OCI-LY1 (cell line): Measurements from ENCODE around the gene GOLPH3L.

Experiments
- H2AFZ ChIP-seq: fragments of 200-600 bp; sonication (generic), shearing (Covaris generic); 2 replicates; pipeline ENCODE4 v1.6.0; 2014; ENCODE audit warnings: antibody characterized with exemption, mild to moderate bottlenecking, low read length
- H3F3A ChIP-seq: fragments of 200-600 bp; sonication (generic), shearing (Covaris generic); 2 replicates; pipeline ENCODE4 v1.6.0; 2014; ENCODE audit warnings: mild to moderate bottlenecking, antibody characterized with exemption, low read length, moderate library complexity; ENCODE audit not compliant: insufficient read depth
- H3K27ac ChIP-seq: fragments of 200-600 bp; sonication (generic); 2 replicates; pipeline ENCODE4 v1.5.1; 2014; ENCODE audit warnings: low read length, mixed run types, mild to moderate bottlenecking, low read depth; ENCODE audit not compliant: poor library complexity, severe bottlenecking
- H3K27me3 ChIP-seq: fragments of 200-600 bp; sonication (generic); 2 replicates; pipeline ENCODE4 v1.6.0; 2014; ENCODE audit warnings: antibody characterized with exemption, mild to moderate bottlenecking, low read length, moderate library complexity; ENCODE audit not compliant: insufficient read depth
- H3K36me3 ChIP-seq: fragments of 200-600 bp; sonication (generic); 2 replicates; pipeline ENCODE4 v1.6.1; 2014; ENCODE audit warnings: mild to moderate bottlenecking, antibody characterized with exemption, low read length, moderate library complexity, mixed read lengths; ENCODE audit not compliant: insufficient read depth
- H3K4me1 ChIP-seq: fragments of 200-600 bp; sonication (generic); 2 replicates; pipeline ENCODE4 v1.5.1; 2014; ENCODE audit warnings: mild to moderate bottlenecking, low read length, moderate library complexity; ENCODE audit not compliant: insufficient read depth, severe bottlenecking
- H3K4me2 ChIP-seq: fragments of 200-600 bp; sonication (generic), shearing (Covaris generic); 2 replicates; pipeline ENCODE4 v1.6.1; 2014; ENCODE audit warnings: low read length
- H3K4me3 ChIP-seq: fragments of 200-600 bp; sonication (generic); 2 replicates; pipeline ENCODE4 v1.5.1; 2014; ENCODE audit warnings: low read length, low read depth, mild to moderate bottlenecking, mixed read lengths; ENCODE audit not compliant: poor library complexity, severe bottlenecking
- H3K79me2 ChIP-seq: fragments of 200-600 bp; shearing (Covaris generic); 2 replicates; pipeline ENCODE4 v1.6.1; 2016; ENCODE audit warnings: mixed run types, low read length, mixed read lengths; ENCODE audit not compliant: insufficient read depth
- H3K9ac ChIP-seq: fragments of 200-600 bp; sonication (generic), shearing (Covaris generic); 2 replicates; pipeline ENCODE4 v1.6.1; 2014; ENCODE audit warnings: mild to moderate bottlenecking, low read length, mixed read lengths
- H3K9me2 ChIP-seq: fragments of 200-600 bp; sonication (generic), shearing (Covaris generic); 2 replicates; pipeline ENCODE4 v1.6.1; 2014; ENCODE audit warnings: low read depth, mild to moderate bottlenecking, low read length, mixed read lengths
- H3K9me3 ChIP-seq: fragments of 200-600 bp; shearing (Covaris generic); 2 replicates; pipeline ENCODE4 v1.6.1; 2014; ENCODE audit warnings: low read length, mixed read lengths
- H4K20me1 ChIP-seq: fragments of 200-600 bp; sonication (generic), shearing (Covaris generic); 2 replicates; pipeline ENCODE4 v1.6.0; 2016; ENCODE audit warnings: mild to moderate bottlenecking, low read length; ENCODE audit not compliant: insufficient read depth
- EZH2 ChIP-seq: fragments of 200-600 bp; sonication (generic), shearing (Covaris generic); IDR thresholded peaks from 2 replicates; pipeline ENCODE4 v1.8.0; 2017; ENCODE audit warnings: borderline replicate concordance, mixed run types, mild to moderate bottlenecking, antibody characterized with exemption, low read length, moderate library complexity, mixed read lengths
- TF ChIP-seq, protein P1 (sequence below): fragments of 200-600 bp; sonication (generic), shearing (Covaris generic); IDR thresholded peaks from 2 replicates; pipeline ENCODE4 v1.5.1; 2017; ENCODE audit warnings: mild to moderate bottlenecking, antibody characterized with exemption, low read length, moderate library complexity, mixed read lengths

Gene GOLPH3L

GRCh38 chr1:150692720-150693119 is 4.2 kb downstream of the GOLPH3L start:
- no peaks in the 10 kb centered on the region for H3K9me2 ChIP-seq
- TF ChIP-seq, protein P1, sequence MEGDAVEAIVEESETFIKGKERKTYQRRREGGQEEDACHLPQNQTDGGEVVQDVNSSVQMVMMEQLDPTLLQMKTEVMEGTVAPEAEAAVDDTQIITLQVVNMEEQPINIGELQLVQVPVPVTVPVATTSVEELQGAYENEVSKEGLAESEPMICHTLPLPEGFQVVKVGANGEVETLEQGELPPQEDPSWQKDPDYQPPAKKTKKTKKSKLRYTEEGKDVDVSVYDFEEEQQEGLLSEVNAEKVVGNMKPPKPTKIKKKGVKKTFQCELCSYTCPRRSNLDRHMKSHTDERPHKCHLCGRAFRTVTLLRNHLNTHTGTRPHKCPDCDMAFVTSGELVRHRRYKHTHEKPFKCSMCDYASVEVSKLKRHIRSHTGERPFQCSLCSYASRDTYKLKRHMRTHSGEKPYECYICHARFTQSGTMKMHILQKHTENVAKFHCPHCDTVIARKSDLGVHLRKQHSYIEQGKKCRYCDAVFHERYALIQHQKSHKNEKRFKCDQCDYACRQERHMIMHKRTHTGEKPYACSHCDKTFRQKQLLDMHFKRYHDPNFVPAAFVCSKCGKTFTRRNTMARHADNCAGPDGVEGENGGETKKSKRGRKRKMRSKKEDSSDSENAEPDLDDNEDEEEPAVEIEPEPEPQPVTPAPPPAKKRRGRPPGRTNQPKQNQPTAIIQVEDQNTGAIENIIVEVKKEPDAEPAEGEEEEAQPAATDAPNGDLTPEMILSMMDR: no peak
- TF ChIP-seq EZH2: no peak
- H3K79me2 ChIP-seq: peaks cover 10% of the 10 kb centered on the region
- no peaks in the 10 kb centered on the region for H4K20me1 ChIP-seq
- no peak overlapping the region for H3K27ac ChIP-seq
- peaks cover 15% of the 10 kb centered on the region for H3K4me1 ChIP-seq
- H3K4me3 ChIP-seq: no peak overlapping the region
- H3F3A ChIP-seq: no peaks in the 10 kb centered on the region
- H3K36me3 ChIP-seq: peaks cover 63% of the 10 kb centered on the region
- H2AFZ ChIP-seq: no peak overlapping the region
- H3K9me3 ChIP-seq: no peaks in the 10 kb centered on the region
- H3K27me3 ChIP-seq: no peaks in the 10 kb centered on the region
- H3K9ac ChIP-seq: no peak overlapping the region
- no peak overlapping the region for H3K4me2 ChIP-seq

GRCh38 chr1:150688763-150689162 is 8.2 kb downstream of the GOLPH3L start:
- Histone ChIP-seq H3K27ac (no peak overlapping the region), H2AFZ (no peak overlapping the region), H3K36me3 (peaks cover 59% of the 10 kb centered on the region), H3K79me2 (no peaks in the 10 kb centered on the region; the same call in 1 of the 2 replicates), H3K4me2 (no peak overlapping the region), H3K9me2 (no peaks in the 10 kb centered on the region), H3K4me3 (no peak overlapping the region), H3K9me3 (no peaks in the 10 kb centered on the region), H4K20me1 (no peaks in the 10 kb centered on the region), H3K27me3 (no peaks in the 10 kb centered on the region), H3K4me1 (peaks cover 13% of the 10 kb centered on the region), H3F3A (no peaks in the 10 kb centered on the region), H3K9ac (no peak overlapping the region)
- TF ChIP-seq, protein P1: no peak
- no peak for TF ChIP-seq EZH2

- no peaks in the 10 kb centered on the region for H3K9me2 ChIP-seq
- H3K36me3 ChIP-seq: peaks cover 37% of the 10 kb centered on the region; the same call in 1 of the 2 replicates
- H3K4me1 ChIP-seq: peaks cover 16% of the 10 kb centered on the region
- TF ChIP-seq, protein P1: no peak
- TF ChIP-seq EZH2: no peak
- no peak overlapping the region for H3K27ac ChIP-seq
- no peaks in the 10 kb centered on the region for H3F3A ChIP-seq
- no peaks in the 10 kb centered on the region for H3K27me3 ChIP-seq
- H4K20me1 ChIP-seq: no peaks in the 10 kb centered on the region
- H3K4me3 ChIP-seq: no peak overlapping the region
- H3K9ac ChIP-seq: no peak overlapping the region
- H3K4me2 ChIP-seq: no peak overlapping the region
- H2AFZ ChIP-seq: no peak overlapping the region
- H3K79me2 ChIP-seq: no peaks in the 10 kb centered on the region
- no peaks in the 10 kb centered on the region for H3K9me3 ChIP-seq
Measured at GRCh38 chr1:150686275-150686674, 10.7 kb downstream of the GOLPH3L start.
